LoVo (cell line): ENCODE results near the gene CCBE1.
"Not testable (repeated sequence)": the region's sequence is repeated elsewhere in the genome, so short reads cannot be mapped to it uniquely, and the experiment has no call there.

Experiments
- DNase-seq: peaks from one replicate; pipeline ENCODE4 v3.0.0-alpha.2; 2016; ENCODE audit warnings: low spot score

The CCBE1 gene

GRCh38 chr18:59656373-59656887 lies 40.8 kb downstream of the CCBE1 start:
- no peak for DNase-seq

DNA sequence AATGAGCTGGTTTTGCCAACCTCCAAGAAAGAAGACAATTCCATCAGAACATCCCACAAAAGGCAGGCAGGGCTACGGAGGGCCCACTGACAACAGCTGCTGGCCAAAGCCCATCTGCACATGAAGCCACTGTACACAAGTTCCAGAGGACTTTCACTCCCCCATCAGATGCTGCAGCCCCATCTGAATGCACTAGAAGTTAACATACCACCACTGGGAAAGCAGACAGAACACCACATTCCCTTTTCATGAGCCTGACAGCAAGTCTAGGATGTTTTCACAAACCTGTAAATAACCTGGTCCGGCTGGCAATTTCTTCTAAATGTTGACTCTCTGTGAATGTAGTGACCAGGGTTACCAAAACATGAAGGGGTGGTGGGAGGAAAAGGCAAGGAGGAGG lies 41.5 kb downstream of the CCBE1 start:
- no peak for DNase-seq

DNA sequence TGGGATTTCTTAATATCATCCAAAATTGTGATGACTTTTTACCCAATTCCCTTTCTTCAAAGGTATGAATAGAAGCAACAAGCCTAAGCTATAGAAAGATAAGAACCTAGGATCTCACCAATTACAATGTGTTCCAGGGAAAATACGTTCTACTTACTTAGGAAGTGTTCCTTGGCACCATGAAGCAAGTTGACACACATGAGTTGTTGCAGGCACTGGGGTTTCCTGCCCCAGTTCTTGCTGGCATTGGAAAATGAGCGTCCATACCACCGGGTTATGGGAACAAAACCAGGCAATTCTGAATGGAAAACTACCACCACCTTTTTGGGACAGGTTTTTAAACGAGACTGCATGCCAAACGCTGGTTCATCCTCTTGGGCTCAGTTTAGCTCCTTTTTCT lies 46.2 kb downstream of the CCBE1 start:
- no peak for DNase-seq

- no peak for DNase-seq
These were observed 46.9 kb downstream of the CCBE1 start for GRCh38 chr18:59650266-59650820.

DNA sequence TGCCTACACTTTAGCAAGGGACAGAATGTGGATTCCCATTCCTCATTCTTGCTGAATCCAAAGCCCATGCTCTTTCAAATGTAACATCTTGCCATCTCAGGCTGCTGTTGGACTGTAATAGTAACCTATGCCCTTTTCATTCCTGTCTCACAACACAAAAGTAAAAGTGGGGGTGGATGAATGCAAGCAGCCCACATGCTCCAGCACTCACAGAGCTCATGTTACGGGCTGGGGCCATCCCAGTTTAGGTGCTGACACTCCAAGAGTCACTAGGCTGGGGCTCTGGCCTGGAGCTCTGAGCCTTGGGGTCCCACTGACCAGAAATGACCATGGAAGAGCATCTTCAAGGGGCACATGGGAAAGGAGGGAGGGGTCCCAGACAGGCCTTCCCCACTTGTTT lies 47.6 kb downstream of the CCBE1 start:
- no peak for DNase-seq

GRCh38 chr18:59648469-59648868 lies 48.8 kb downstream of the CCBE1 start:
- not testable (repeated sequence) for DNase-seq

GRCh38 chr18:59646963-59647307 lies 50.3 kb downstream of the CCBE1 start:
- DNase-seq = no peak

DNA sequence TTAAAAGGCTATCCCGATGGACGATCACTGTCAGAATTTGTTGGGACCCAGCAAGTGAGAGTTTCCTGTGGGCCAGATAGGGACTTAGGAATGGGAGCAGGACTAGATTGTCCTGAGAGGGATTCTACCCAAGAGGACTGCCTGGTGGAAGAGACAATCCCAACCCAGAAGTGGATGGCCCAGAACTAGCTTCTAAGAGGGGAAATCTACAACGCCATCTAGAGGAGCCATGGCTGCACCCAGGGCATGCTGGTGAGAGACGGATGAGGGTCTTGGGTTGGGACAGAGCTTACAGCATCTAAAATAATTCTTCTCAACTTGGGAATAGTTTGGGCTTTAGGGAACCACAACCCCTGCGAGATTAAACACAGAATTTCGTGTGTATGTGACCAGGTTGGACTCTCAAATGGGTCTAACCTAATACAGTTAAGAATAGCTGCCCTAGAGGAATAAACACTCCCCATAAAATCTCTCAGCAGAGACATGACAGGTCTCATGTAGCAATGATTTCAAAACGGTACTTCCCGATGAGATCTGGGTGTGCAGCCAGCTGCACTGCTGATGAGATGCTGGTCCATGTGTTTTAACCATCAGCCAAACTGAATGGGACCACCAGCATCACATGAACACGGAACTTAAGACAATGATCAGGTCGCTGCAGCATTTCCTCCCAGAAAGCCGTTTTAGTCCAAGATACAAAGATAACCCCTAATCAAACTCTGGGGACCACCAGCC lies 50.8 kb downstream of the CCBE1 start:
- DNase-seq = no peak

- DNase-seq = no peak
These were observed 53.5 kb downstream of the CCBE1 start for GRCh38 chr18:59643740-59644139.

GRCh38 chr18:59640721-59641120 lies 56.5 kb downstream of the CCBE1 start:
- no peak for DNase-seq

DNA sequence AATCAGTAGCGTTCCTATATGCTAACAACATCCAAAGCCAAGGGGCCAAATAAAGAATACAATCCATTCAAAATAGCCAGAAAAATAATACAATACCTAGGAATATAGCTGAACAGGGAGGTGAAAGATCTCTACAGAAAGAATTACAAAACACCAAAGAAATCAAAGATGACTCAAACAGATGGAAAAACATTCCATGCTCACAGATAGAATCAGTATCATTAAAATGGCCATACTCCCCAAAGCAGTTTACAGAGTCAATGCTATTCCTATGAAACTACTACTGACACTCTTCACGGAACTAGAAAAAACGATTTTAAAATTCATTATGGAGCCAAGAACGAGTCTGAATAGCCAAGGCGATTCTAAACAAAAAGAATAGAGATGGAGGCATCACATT lies 57.4 kb downstream of the CCBE1 start:
- DNase-seq = no peak

DNA sequence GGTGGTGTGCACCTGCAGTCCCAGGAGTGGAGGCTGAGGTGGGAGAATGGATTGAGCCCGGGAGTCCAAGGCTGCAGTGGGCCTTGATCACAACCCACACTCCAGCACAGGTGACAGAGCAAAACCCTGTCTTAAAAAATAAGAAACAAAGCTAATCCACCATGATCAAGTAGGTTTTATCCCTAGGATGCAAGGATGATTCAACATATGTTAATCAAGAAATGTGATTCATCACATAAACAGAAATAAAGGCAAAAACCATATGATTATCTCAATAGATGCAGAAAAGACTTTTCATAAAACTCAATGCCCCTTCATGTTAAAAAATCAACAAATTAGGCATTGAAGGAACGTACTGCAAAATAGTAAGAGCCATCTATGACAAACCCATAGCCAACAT lies 58.1 kb downstream of the CCBE1 start:
- DNase-seq = no peak

DNA sequence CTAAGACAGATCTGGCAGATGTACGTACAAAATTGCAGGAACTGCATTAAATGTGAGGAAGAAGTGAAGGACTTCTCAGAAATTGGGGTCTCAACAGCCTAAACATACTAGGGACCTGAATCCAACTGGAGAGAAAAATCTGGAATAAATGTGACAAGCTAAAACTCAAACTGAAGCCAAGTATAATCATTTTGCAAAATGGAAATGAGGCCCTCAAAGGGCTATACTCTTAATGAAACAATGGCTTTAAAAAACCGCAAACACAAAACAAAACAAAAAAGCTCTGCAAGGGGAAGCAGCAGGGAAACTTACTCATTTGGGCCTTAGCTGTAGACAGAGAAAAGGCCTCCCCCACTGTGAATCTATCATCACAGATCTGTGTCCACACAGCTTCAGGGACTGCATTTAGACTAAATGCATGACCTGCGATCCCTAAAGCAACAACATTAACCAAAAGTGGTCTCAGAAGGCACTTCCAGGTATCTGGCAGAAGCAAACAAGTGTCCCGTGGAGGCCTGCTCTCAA lies 63.2 kb downstream of the CCBE1 start:
- DNase-seq = no peak

- no peak for DNase-seq
These were observed 63.9 kb downstream of the CCBE1 start for GRCh38 chr18:59633317-59633716.

DNA sequence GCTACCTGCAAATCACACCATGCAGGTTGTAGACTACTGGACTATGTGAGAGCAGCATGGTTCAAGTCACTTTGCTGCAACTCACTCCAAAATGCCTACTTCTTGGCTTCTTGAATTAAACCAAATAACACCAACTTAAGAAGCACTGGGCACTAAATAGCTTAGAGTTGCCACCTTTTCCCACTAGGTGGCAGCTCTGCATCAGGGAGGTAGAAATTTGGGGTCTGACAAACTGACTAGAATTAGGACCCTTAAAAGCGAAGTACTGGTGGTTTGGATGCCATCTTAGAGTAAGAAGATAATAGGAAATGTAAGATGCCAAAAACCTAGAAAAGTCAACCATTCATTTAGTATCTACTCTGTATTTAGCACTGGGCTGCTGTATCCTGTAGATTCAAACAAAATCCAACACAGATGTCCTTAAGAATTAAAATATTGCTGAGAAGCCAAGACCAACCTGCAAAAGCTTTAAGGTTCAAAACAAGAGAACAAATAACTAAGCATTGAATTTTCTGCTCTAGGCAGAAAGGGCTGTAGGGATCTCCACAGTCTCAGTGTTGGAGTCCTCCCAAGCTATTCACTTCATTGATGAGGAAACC lies 65.5 kb downstream of the CCBE1 start:
- DNase-seq = no peak

GRCh38 chr18:59629894-59630293 lies 67.3 kb downstream of the CCBE1 start:
- DNase-seq = no peak

DNA sequence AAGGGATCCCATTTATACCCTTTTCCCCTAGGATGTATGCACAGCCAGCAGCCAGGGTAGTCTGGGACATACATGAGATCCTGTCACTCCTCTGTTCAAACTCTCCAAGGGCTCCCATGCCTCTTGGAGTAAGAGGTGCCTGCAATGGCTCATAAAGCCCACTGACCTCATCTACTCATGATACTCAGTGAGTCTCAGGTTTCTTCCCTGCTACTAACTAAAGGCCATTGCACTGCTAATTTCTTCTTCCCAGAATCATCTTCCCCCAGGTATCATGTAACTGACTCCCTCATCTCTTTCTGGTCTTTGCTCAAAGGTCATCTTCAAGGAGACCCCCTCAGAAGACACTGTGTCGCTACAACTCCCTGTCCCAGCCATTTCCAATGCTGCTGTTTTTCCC lies 68.2 kb downstream of the CCBE1 start:
- no peak for DNase-seq

- DNase-seq = no peak
These were observed 69.8 kb downstream of the CCBE1 start for GRCh38 chr18:59627414-59627813.

GRCh38 chr18:59624369-59624765 lies 72.9 kb downstream of the CCBE1 start:
- no peak for DNase-seq

GRCh38 chr18:59623456-59624368 lies 73.5 kb downstream of the CCBE1 start:
- DNase-seq = no peak

DNA sequence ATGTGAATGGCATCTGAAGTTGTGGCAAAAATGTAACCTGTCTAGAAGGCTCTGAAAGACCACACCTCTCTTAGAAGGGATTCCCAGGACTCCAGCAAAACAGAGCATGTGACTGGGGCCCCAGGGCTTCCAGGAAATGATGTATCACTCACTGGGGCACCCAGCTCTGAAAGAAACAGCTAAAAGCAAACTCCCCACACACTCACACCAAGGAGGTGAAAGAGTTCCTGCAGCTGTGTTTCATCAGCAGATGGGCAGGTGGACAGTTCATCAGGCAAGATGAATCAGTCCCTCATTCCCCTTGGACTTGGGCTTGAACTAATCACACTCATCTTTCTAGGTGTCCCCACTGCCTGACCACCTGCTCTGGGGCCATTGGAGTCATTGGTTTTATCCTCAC lies 76.2 kb downstream of the CCBE1 start:
- DNase-seq = no peak

- no peak for DNase-seq
These were observed 76.8 kb downstream of the CCBE1 start for GRCh38 chr18:59620381-59620780.
